ENCODE data around the gene INTS13. TPM values are rescaled to one million over a fixed set of nuclear protein-coding genes. Genes with fewer than 3 reads are reported as not detected.

INTS13 gene
- total and polyA plus RNA-seq, 2 donors (not counting 3 experiments of a cell fraction or from before 2014, with no cell fraction given): 8.7 to 35.9 TPM

DNA sequence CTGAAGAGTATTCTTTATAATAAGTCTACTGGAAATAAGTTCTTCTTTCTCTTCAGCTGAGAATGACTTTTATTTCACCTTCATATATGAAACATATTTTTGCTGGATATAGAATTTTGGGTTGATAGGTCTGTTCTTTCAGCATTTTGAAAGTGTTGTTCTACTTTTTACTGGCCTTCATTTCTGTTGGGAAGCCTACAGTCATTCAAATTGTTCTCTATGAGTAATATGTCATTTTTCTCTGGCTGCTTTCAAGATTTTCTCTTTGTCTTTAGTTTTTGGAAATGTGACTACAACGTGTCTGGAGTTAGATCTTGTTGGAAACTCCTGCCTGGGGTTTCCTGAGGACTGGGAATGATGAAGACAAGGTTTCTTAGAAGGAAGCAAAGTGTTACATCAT lies 10.5 kb upstream of the INTS13 start:
- H3K9ac ChIP-seq (replicated peaks; ENCODE audit: extremely low read depth, insufficient read depth, low read length): no peak overlapping the region
- no peak overlapping the region for H2AFZ ChIP-seq (ENCODE audit: low read depth, low read length)
- peaks cover 11% of the 10 kb centered on the region for H4K20me1 ChIP-seq (replicated peaks; ENCODE audit: control insufficient read depth, extremely low read depth, insufficient read depth, low read length)
- BruUV-seq (replicated peaks): no TSS peak
- intact Hi-C loops (cut with micrococcal nuclease) (no loop called here), dilution Hi-C loops (cut with MboI; ENCODE audit: extremely low pct_ligation_motif_present, low sequenced_read_pairs) (no loop called here)
- H3K79me2 ChIP-seq (ENCODE audit: control insufficient read depth, insufficient read depth, low read length): peaks cover 91% of the 10 kb centered on the region
- ChIA-PET CTCF (no interaction called here), POLR2A (no interaction called here)
- peaks cover 3% of the 10 kb centered on the region for H3K4me1 ChIP-seq (ENCODE audit: control insufficient read depth, extremely low read depth, insufficient read depth, low read length)
- FAIRE-seq: no peak
- no peaks in the 10 kb centered on the region for H3K9me3 ChIP-seq (replicated peaks; ENCODE audit: control insufficient read depth, insufficient read depth, low read length)
- H3K9me1 ChIP-seq (replicated peaks; ENCODE audit: control insufficient read depth, extremely low read depth, insufficient read depth, low read length): no peaks in the 10 kb centered on the region
- TF ChIP-seq EZH2 (IDR thresholded peaks at IDR 0.05; ENCODE audit: borderline replicate concordance, low read depth, low read length, severe bottlenecking) (no peak), POLR2A (IDR thresholded peaks at IDR 0.05; ENCODE audit: low read depth, low read length) (no peak), POLR2AphosphoS5 (IDR thresholded peaks at IDR 0.05; ENCODE audit: insufficient read depth, low read depth, low read length) (no peak), MYC (IDR thresholded peaks at IDR 0.05; ENCODE audit: low read depth, low read length) (no peak), GATA2 (IDR thresholded peaks at IDR 0.05; ENCODE audit: insufficient read depth, insufficient read length, low read depth, low read length) (no peak), FOS (IDR thresholded peaks at IDR 0.05; ENCODE audit: borderline replicate concordance, insufficient read depth, low read length) (no peak), JUN (IDR thresholded peaks at IDR 0.05; ENCODE audit: borderline replicate concordance, insufficient read depth, insufficient read length, low read depth) (no peak)
- TF ChIP-seq, protein P1, sequence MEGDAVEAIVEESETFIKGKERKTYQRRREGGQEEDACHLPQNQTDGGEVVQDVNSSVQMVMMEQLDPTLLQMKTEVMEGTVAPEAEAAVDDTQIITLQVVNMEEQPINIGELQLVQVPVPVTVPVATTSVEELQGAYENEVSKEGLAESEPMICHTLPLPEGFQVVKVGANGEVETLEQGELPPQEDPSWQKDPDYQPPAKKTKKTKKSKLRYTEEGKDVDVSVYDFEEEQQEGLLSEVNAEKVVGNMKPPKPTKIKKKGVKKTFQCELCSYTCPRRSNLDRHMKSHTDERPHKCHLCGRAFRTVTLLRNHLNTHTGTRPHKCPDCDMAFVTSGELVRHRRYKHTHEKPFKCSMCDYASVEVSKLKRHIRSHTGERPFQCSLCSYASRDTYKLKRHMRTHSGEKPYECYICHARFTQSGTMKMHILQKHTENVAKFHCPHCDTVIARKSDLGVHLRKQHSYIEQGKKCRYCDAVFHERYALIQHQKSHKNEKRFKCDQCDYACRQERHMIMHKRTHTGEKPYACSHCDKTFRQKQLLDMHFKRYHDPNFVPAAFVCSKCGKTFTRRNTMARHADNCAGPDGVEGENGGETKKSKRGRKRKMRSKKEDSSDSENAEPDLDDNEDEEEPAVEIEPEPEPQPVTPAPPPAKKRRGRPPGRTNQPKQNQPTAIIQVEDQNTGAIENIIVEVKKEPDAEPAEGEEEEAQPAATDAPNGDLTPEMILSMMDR (IDR thresholded peaks at IDR 0.05; ENCODE audit: extremely low read depth in 1 of 2, insufficient read depth in 1 of 2, low read depth in 1 of 2, low read length in 2 of 2): no peak
- TF ChIP-seq, protein P2, sequence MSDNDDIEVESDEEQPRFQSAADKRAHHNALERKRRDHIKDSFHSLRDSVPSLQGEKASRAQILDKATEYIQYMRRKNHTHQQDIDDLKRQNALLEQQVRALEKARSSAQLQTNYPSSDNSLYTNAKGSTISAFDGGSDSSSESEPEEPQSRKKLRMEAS (IDR thresholded peaks at IDR 0.05; ENCODE audit: insufficient read depth, insufficient read length): no peak
- H3K27me3 ChIP-seq (ENCODE audit: control insufficient read depth in 2 of 2, insufficient read depth in 2 of 2, low read length in 2 of 2): no peaks in the 10 kb centered on the region
- no peak overlapping the region for H3K4me3 ChIP-seq (replicated peaks in 1 of 3; ENCODE audit: insufficient read depth in 1 of 3, low read depth in 1 of 3, low read length in 3 of 3)
- H3K27ac ChIP-seq (ENCODE audit: insufficient read depth, low read depth, low read length): no peak overlapping the region
- H3K4me2 ChIP-seq (ENCODE audit: insufficient read depth, low read length): no peak overlapping the region
- no peak for DNase-seq (ENCODE audit: low read depth, low spot score)
- no peaks in the 10 kb centered on the region for H3K36me3 ChIP-seq (ENCODE audit: control insufficient read depth in 2 of 2, extremely low read depth in 1 of 2, insufficient read depth in 2 of 2, low read length in 2 of 2)

Data from endothelial cell of umbilical vein (primary cell).